Measurements from ENCODE around the gene GSTA1.
"Not testable (repeated sequence)": the region's sequence is repeated elsewhere in the genome, so short reads cannot be mapped to it uniquely, and the experiment has no call there.

GSTA1 gene

GRCh38 chr6:52753137-52753536 lies 50.5 kb downstream of the GSTA1 start:
- not testable (repeated sequence) for DNase-seq

GRCh38 chr6:52752310-52752709 lies 51.3 kb downstream of the GSTA1 start:
- DNase-seq = no peak

GRCh38 chr6:52749556-52750152 lies 54.0 kb downstream of the GSTA1 start:
- no peak for DNase-seq

GRCh38 chr6:52747301-52747700 lies 56.3 kb downstream of the GSTA1 start:
- not testable (repeated sequence) for DNase-seq

GRCh38 chr6:52746213-52746612 lies 57.4 kb downstream of the GSTA1 start:
- DNase-seq = no peak

GRCh38 chr6:52745764-52746201 lies 57.8 kb downstream of the GSTA1 start:
- no peak for DNase-seq

GRCh38 chr6:52741872-52742271 lies 61.7 kb downstream of the GSTA1 start:
- DNase-seq = no peak
